HPDE6-E6E7 (cell line): ENCODE results near the gene TAS2R60.
"Not testable (repeated sequence)": the region's sequence is repeated elsewhere in the genome, so short reads cannot be mapped to it uniquely, and the experiment has no call there.

Experiments
- DNase-seq: peaks from one replicate; pipeline ENCODE4 v3.0.0; 2011; ENCODE audit warnings: missing footprints; ENCODE audit errors: extremely low spot score

Gene TAS2R60

DNA sequence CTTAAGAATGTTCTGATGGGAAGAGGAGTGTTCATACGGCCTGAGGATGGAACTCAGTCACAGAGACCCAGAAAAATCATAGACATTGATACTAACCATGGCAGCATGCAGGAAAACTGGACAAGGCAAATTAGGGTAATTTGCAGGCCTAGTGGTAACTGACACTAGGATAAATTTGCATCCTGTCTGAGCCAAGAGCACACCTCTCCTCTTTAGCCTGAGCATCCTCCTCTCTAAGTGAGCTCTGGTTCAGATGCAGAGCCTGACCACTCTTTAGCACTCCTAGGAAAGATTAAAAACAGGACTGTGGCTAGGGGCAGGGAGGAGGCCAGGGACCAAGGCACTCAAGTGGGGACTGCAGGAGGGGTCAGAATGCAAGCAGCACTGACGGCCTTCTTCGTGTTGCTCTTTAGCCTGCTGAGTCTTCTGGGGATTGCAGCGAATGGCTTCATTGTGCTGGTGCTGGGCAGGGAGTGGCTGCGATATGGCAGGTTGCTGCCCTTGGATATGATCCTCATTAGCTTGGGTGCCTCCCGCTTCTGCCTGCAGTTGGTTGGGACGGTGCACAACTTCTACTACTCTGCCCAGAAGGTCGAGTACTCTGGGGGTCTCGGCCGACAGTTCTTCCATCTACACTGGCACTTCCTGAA lies 34.4 kb downstream of the TAS2R60 start, which contains the start of gene TAS2R41:
TAS2R41 (plus strand) TSS at position 373 of the 650 bp plus-strand sequence; CDS start at position 373, 0 bp downstream.
- DNase-seq: no peak

- no peak for DNase-seq
Measured at GRCh38 chr7:143479055-143479766, 36.0 kb downstream of the TAS2R60 start.

- no peak for DNase-seq
Measured at GRCh38 chr7:143480501-143480900, 37.2 kb downstream of the TAS2R60 start.

GRCh38 chr7:143484119-143484518 lies 40.9 kb downstream of the TAS2R60 start:
- DNase-seq: no peak

GRCh38 chr7:143485094-143485493 lies 41.8 kb downstream of the TAS2R60 start:
- DNase-seq: no peak

DNA sequence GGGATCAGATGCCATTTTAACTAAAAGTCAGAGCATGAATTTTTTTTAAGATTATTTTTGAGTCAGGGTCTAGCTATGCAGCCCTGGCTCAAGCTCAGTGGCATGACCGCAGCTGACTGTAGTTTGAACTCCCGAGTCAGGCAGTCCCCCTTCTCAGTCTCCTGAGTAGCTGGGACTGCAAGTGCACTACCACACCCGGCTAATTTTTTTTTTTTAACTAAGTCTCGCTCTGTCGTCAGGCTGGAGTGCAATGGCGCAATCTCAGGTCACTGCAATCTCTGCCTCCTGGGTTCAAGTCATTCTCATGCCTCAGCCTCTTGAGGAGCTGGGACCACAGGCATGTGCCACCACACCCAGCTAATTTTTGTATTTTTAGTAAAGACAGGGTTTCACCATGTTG lies 42.2 kb downstream of the TAS2R60 start:
- DNase-seq: no peak

GRCh38 chr7:143486266-143486665 lies 43.0 kb downstream of the TAS2R60 start:
- DNase-seq: not testable (repeated sequence)

GRCh38 chr7:143487061-143487460 lies 43.8 kb downstream of the TAS2R60 start:
- DNase-seq: no peak

DNA sequence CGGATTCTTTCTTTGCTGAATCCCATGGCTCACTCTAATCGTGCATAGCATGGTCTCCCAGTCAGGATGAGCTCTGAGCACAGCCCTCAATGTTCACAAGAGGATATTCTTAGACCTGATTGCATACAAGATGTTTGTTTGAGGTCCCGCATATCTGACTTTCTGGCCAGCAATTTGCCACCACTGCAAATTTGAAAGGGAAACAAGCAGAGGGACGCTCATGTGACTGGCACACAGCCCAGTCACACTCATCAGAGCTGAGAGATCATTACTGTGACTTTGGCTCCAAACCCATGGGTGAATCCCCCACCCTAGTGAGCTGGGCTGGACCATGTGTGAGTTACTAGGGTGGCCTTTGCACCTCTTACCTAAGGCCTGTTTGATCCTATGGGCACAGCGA lies 44.3 kb downstream of the TAS2R60 start:
- no peak for DNase-seq

DNA sequence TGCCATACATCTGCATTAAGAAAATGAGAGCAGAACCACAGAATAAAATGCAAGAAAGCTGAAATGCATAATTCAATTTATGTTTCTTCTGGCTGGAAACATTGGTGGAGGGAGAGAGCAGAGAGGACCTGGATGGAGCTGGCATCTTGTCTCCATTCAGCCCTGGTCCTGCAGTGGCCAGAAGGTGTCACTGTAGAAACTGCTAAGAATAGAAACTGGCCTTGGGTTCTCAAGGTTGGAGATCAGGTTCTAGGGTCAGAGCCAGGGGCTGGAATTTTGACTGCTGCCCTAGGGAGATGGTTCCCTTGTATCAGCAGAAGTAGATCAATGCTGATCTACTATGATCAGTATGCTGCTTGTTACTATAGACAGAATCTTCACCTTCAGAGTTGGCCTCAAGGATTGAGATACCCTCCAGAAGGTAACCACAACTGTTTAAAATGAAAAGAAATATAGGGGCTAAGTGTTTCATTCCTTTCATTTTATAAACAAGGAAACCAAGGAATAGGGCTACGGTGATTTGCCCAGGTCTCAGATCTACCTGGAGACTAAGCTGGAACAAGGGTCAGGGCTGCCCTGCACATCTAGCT lies 47.6 kb downstream of the TAS2R60 start:
- no peak for DNase-seq

DNA sequence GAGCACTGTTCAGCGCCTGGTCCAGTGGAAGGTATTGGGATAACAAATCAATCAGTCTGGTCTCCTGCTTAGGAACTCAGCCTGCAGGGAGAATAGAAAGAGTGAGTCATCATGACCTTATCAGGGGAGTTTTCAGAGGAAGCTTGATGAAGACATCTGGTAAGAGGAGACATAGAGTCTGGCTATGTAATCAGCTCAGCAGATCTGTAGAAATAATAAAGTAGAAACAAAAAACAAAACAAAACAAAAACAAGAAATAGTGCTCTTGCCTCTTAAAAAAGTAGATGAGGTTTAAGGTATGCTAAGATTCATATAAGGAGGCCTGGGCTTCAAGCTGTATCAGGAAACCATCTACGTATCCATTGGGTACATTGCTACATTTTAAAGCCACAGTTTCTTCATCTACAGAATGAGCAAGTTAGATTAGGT lies 48.8 kb downstream of the TAS2R60 start:
- DNase-seq: peak; percentile 43

- DNase-seq: no peak
Measured at GRCh38 chr7:143492799-143493739, 49.8 kb downstream of the TAS2R60 start.

DNA sequence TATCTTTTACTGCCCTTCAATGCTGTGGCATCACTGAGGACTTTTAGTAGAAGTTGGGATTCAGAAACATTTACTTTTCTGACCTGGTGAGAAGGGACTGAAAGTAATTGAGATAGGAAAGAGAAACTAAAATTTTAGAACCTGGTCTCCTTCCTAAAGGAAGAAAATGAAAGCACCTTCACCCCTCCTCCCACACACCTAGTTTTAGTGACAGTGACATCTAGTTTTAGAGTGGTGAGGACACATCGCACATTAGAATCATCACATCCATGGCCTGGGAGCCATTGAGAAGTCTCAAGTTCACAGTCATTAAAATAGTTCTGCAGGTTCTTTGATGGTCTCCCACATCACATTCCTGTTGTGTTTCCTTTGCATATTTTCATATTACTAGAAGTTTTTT lies 50.5 kb downstream of the TAS2R60 start:
- no peak for DNase-seq
